SK-N-SH treated with all-trans-retinoic acid at 6 μM for 48 hours (cell line): Measurements from ENCODE around the gene CAMK1.

ENCODE experiments used
- ARNTL ChIP-seq: fragments of 450-650 bp; formaldehyde crosslinking; IDR thresholded peaks from 2 replicates; pipeline ENCODE4 v1.5.0; 2020; ENCODE audit warnings: low read depth, mild to moderate bottlenecking, moderate library complexity, borderline replicate concordance
- BACH2 ChIP-seq: fragments of 250-450 bp; sonication (Bioruptor Pico); IDR thresholded peaks from 2 replicates; pipeline ENCODE4 v1.9.0; 2021; ENCODE audit warnings: mild to moderate bottlenecking, borderline replicate concordance
- ZFP30 ChIP-seq: fragments of 450-650 bp; formaldehyde crosslinking; IDR thresholded peaks from 2 replicates; pipeline ENCODE4 v1.5.0; 2022; ENCODE audit warnings: mild to moderate bottlenecking, moderate library complexity
- ZNF565 ChIP-seq: fragments of 450-650 bp; formaldehyde crosslinking; conservative IDR thresholded peaks from 2 replicates; pipeline ENCODE4 v1.5.0; 2020; ENCODE audit warnings: low read depth, mild to moderate bottlenecking, moderate library complexity
- TF ChIP-seq, protein P1 (sequence below): fragments of 250-450 bp; sonication (Bioruptor Pico); IDR thresholded peaks from 2 replicates; pipeline ENCODE4 v1.8.0; 2020; ENCODE audit warnings: mild to moderate bottlenecking, moderate library complexity, borderline replicate concordance

DNA sequence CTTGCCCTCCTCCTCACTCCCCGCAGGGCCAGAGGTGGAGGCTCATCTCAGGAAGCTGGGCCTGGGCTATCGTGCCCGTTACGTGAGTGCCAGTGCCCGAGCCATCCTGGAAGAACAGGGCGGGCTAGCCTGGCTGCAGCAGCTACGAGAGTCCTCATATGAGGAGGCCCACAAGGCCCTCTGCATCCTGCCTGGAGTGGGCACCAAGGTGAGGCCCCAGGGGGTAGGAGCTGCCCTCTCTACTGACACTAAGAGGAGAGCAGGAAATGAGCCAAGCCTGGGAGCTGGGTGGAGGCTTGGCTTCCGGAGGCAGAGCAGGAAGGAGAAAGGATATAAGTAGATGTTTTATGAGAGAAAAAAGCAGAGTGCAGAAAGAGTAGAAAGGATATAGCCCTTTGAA lies 15.1 kb downstream of the CAMK1 start:
- TF ChIP-seq, protein P1, sequence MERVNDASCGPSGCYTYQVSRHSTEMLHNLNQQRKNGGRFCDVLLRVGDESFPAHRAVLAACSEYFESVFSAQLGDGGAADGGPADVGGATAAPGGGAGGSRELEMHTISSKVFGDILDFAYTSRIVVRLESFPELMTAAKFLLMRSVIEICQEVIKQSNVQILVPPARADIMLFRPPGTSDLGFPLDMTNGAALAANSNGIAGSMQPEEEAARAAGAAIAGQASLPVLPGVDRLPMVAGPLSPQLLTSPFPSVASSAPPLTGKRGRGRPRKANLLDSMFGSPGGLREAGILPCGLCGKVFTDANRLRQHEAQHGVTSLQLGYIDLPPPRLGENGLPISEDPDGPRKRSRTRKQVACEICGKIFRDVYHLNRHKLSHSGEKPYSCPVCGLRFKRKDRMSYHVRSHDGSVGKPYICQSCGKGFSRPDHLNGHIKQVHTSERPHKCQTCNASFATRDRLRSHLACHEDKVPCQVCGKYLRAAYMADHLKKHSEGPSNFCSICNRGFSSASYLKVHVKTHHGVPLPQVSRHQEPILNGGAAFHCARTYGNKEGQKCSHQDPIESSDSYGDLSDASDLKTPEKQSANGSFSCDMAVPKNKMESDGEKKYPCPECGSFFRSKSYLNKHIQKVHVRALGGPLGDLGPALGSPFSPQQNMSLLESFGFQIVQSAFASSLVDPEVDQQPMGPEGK (CRISPR knock-in tag) = no peak
- no peak for TF ChIP-seq ARNTL (CRISPR knock-in tag)
- no peak for TF ChIP-seq BACH2 (CRISPR knock-in tag)
- no peak for TF ChIP-seq ZNF565 (CRISPR knock-in tag)
- no peak for TF ChIP-seq ZFP30 (CRISPR knock-in tag)
